GM19023 (cell line): ENCODE measurements around the gene PRKAG3.

ENCODE experiments used
- ATAC-seq: cut with Tn5 transposase; IDR thresholded peaks from one replicate; pipeline ENCODE4 v1.9.1; 2021; ENCODE audit warnings: mild to moderate bottlenecking, moderate library complexity; ENCODE audit not compliant: unreplicated experiment

The PRKAG3 gene

DNA sequence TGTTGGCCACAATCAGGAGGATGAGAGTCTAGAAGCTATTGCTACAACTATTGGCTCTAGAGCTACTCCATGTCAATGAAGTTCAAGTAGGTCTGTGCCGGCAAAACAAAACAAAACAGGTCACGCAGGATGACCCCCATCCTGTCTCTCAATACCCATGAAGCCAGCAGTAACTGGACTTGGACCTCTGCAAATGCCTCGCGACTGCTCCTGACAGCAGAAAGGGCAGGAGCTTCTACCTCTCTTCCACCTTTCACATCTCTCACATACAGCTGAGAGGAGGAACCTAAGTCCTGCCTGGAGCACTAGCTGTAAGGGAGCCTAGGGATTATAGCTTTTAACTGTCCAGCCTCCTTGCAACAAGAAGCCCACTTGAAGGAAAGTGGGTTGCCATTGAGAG is 16.0 kb downstream of the PRKAG3 start:
- ATAC-seq = no peak

DNA sequence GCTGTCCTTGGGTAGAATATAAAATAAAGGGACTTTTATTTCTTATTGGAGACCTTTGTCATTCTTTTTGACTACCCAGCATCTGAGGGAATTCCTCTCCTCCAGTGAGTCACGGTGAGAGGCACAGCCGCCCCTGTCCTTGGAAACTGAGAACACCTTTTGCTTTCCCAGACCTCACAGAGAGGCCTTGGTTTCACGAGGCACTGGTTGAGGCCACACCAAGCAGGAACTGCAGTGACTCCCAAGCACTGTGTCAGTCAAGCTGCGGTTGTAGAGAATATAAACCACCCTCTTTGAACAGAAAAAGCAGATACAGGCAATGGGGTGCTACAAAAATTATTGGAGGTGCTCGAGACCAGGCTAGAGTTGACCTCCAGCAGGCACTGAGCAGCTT is 16.4 kb downstream of the PRKAG3 start:
- ATAC-seq = no peak

DNA sequence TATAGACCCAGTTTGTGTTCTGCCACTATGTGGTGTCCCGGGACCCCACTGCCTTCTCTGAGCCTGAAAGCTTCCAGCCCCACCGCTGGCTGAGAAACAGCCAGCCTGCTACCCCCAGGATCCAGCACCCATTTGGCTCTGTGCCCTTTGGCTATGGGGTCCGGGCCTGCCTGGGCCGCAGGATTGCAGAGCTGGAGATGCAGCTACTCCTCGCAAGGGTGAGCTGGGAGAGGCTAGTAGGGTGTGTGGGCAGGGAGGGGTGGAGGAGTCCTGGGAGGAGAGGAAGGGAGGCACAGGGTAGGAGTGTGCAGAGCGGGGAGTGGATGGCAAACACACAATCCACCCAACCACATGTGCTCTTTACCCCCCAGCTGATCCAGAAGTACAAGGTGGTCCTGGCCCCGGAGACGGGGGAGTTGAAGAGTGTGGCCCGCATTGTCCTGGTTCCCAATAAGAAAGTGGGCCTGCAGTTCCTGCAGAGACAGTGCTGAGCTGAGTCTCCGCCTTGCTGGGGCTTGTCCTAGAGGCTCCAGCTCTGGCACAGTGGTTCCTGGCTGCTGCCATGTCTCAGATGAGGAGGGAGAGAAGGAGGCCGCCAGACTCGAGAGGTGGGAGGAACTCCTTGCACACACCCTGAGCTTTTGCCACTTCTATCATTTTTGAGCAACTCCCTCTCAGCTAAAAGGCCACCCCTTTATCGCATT is 16.9 kb downstream of the PRKAG3 start:
- ATAC-seq = no peak

DNA sequence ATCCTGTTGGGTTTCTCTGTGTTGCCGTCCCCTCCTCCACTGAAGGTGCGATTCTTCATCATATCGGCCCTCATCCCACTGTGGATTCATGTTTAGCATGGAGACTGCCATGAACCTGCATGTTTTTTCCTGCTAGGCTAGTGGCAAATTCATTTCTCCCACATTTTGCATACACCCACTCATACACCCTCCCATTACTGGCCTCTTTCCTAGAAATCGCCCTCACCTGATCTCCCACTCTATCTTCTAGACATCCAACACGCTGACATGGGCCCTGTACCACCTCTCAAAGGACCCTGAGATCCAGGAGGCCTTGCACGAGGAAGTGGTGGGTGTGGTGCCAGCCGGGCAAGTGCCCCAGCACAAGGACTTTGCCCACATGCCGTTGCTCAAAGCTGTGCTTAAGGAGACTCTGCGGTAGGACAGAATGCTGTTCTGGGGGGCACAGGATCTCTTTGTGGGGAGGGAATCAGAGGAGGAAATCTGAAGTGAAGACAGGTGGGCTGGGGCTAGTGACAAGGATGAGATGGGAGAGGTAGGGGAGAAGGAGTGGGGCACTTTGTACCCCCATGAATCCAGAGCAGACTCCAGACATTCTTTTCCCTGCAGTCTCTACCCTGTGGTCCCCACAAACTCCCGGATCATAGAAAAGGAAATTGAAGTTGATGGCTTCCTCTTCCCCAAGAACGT is 17.7 kb downstream of the PRKAG3 start:
- no peak for ATAC-seq

DNA sequence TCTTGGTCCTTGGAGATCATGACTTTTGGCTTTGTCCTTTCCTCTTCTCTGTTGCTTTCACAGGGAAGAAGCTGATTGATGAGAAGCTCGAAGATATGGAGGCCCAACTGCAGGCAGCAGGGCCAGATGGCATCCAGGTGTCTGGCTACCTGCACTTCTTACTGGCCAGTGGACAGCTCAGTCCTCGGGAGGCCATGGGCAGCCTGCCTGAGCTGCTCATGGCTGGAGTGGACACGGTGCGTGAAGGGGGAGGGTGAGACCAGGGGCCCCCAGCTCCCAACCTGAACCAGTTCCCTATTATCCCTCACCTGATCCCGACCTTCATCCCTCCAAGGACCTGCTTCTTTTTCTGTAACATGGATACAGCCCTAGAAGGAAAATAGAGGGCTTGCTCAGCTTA is 18.7 kb downstream of the PRKAG3 start:
- ATAC-seq = no peak

DNA sequence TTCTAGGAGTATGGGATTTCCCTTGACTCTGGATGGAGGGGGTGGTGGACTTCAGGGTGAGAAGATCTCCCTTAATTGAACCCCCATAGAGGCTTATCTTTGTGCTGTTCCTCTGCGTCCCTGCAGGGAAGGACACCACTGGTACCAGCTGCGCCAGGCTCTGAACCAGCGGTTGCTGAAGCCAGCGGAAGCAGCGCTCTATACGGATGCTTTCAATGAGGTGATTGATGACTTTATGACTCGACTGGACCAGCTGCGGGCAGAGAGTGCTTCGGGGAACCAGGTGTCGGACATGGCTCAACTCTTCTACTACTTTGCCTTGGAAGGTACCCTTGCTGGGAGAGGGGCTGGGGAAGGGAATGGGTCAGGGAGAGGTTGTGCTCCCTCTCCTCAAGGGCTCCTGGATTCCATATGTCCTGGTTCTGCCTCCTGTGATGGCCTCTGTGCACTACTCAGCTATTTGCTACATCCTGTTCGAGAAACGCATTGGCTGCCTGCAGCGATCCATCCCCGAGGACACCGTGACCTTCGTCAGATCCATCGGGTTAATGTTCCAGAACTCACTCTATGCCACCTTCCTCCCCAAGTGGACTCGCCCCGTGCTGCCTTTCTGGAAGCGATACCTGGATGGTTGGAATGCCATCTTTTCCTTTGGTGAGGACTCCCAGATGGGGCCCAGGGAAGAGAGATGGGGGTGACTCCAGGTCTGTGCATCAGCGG is 19.3 kb downstream of the PRKAG3 start:
- ATAC-seq = no peak

DNA sequence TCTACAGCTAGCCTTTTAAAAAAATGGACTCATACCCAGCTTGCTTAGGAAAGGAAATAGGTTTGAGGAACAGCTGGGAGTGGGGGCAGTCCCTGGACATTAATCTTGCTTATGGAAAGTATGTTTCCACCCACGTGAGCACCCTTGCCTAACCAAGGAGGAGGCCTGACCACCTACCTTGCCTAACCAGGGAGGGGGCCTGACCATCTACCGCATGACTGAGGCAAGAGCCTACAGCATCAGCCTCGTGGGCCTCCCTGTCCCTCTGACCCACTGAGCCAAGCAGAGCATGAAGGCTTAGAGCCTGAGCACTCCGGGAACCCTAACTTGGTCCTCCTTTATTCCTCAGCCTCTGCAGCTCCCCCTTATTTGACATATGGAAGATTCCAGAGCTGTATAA is 20.2 kb downstream of the PRKAG3 start:
- ATAC-seq = no peak

DNA sequence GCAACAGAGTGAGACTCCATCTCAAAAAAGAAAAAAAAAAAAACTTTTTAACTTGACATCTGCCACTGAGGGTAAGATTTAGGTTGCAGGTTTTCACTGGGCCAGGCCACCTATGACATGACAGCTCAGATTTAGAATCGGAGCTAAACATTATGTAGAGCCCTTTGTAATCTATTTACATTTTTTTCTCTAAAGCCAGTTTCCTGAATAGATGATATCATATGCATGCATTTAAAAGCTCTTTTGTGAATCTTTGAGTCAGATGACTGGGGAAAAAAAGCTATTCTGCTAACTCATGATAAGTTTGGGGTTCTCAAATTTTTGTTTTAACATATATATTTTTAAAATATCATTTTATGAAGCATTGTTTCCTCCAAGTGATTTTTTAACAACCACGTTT is 21.3 kb downstream of the PRKAG3 start:
- no peak for ATAC-seq

DNA sequence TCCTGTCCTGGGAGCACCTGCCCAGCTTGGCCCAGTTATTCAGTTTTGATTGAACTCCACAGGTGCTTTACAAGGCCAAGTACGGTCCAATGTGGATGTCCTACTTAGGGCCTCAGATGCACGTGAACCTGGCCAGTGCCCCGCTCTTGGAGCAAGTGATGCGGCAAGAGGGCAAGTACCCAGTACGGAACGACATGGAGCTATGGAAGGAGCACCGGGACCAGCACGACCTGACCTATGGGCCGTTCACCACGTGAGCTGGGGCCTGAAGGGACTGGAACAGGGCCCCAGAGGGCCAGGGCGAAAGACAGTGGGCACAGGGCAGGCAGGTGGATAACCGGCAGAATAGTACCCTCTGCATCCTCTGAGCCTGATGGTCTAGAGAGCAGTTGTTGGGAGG is 22.1 kb downstream of the PRKAG3 start:
- ATAC-seq = no peak

DNA sequence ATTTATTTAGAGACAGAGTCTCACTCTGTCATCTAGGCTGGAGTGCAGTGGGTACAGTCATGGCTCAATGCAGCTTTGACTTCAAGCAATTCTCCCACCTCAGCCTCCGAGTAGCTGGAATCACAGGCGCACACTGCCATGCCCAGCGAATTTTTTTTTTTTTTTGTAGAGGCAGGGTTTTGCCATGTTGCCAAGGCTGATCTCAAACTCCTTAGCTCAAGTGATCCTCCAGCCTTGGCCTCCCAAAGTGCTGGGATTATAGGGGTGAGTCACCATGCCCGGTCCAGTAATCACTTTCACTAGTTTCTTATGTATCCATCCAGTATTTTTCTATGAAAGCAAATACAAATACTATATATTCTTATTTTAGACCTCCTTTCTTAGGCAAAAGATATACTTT is 24.0 kb downstream of the PRKAG3 start:
- no peak for ATAC-seq

DNA sequence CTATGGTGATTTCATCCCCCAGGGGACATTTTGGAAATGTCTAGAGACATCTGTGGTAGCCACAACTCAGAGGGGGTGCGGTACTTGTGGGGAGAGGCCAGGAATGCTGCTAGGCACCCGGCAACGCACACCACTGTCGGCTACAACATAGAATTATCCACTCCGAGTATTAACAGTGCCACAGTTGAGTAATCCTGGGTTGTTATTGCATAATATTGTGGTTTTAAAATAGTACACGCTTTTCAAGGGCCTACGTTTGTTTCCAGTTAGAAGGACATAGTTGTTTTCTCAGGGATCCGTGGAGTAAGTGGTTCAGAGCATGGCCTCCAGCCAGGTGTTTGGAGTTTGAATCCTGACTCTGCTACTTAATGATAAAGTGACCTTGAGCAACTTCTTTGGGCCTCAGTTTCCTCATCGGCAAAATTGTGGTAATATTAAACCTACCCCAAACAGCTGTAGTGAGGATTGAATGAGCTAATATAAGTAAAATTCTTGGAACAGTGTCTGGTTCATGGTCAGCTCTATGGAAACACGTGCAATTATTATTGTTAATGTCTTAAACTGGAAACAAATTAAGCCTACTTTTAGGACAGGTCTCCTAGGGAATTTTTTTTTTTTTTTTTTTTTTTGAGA is 25.1 kb downstream of the PRKAG3 start:
- no peak for ATAC-seq

DNA sequence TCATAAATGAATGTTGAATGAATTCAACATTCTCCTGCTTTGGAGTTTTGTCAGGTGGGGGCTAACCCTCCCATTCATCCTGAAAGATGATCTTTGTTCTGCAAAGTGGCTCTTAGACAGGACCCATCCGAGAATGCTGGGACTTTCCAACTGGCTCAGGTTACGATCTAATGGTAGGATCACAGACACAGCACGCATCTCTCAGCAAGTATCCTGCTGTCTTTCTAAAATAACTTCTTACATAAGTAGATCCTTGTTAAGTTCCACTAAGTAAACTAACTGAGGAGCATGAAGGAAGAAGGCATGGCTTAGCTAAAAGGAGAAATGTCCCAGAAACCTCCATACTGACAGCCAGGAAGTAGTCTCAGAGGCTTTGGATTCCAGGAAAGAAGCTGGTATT is 26.0 kb downstream of the PRKAG3 start:
- ATAC-seq = no peak

DNA sequence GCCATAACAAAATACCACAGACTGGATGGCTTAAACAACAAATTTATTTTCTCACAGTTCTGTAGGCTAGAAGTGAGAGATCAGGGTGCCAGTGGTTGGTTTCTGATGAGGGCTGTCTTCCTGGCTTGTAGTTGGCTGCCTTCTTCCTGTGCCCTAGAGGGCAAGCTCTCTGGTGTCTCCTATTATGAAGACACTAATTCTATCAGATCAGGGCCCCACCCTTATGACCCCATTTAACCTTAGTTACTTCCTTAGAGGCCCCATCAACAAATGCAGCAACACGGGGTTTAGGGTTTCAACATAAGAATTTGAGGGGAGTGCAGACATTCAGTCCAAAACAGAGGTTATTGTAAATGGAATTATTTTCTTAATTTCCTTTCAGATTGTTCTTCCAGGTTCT is 26.8 kb downstream of the PRKAG3 start:
- ATAC-seq = no peak

DNA sequence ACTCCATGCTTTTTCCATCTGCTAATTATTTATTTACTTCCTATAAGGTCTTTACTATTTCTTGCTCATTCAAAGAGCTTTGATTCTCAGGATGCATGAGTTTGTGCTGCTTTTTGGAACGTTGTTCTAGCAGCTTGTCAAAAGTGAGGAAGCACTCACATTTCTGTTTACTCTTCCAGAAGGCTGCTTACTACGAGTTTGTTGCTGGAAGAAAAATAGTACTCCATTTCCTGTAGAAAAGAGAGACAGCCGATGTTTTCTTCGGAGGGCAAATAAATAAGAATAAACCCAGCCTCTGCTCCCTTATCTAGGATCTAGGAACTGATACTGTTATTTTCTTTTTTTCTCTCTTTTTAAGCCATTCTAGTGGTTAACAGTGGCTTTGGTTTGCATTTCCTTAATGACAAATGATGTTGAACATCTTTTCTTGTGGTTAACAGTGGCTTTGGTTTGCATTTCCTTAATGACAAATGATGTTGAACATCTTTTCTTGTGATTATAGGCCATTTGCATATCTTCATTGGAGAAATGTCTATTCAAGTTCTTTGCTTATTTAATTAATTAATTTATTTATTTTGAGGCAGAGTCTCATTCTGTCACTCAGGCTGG is 29.1 kb downstream of the PRKAG3 start:
- no peak for ATAC-seq

DNA sequence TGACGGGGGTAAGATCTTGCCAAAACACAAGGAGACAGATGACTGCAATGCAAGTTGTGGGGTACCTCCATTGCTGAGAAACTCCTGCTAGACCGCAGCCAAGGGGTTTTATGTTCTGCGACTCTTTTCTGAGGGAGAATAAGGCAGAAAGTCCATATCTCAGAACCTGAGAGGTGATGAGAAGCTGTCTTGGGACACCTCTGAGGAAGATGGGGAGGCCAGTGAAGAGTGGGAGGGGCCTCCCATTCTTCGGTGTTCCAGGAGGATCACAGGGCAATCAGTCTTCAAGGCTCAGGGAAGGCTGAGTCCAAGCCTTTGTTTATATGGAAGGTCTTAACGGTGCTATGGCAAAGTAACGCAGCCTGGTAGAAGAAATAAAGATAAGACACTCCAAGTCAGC is 31.6 kb downstream of the PRKAG3 start:
- no peak for ATAC-seq

DNA sequence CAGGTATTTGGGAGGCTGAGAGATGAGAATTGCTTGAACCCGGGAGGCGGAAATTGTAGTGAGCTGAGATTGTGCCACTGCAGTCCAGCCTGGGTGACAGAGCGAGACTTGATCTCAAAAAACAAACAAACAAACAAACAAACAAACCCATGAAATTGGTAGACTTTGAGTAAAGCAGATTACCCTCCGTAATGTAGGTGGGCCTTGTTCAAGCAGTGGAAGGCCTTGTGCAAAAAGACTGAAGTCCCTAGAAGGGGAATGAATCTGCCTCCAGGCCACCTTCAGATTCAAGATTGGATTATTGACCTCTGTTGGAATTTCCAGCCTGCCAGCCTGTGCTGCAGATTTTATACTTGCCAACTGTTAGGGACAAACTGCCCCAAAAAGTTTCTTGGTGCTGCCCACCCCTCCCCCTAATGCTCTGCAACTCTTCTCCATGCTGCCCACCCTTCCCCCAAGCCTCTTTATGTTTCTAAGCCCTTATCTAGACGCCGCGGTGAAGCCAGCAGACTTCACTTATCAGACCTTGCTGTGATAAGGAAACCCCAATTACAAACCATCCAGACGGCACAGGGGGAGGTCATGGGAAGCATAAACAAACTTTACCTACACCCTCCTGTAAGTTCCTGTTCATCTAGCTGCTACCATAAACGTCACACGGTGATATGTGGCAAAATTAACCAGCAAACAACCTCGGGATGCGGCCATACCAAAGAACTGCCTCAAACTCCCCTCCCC is 32.7 kb downstream of the PRKAG3 start:
- no peak for ATAC-seq

DNA sequence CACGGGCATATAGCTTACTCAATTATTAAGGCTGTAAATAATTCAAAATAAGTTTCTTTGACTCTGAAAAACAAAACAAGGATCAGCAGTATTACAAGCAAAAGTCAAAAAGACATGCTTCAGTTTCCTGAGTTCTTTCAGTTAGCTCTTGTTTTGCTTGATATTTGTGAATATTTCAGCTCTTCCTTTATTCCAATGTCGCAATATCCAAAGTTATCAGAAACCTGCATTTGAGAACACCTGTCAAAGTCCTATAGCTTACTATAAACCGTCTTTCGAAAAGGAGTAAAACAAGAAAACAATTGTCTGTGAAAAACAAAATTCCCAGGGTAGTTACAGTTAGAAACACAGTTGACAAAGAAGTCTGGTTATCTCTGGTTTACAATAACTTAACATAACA is 34.9 kb downstream of the PRKAG3 start:
- ATAC-seq = no peak

DNA sequence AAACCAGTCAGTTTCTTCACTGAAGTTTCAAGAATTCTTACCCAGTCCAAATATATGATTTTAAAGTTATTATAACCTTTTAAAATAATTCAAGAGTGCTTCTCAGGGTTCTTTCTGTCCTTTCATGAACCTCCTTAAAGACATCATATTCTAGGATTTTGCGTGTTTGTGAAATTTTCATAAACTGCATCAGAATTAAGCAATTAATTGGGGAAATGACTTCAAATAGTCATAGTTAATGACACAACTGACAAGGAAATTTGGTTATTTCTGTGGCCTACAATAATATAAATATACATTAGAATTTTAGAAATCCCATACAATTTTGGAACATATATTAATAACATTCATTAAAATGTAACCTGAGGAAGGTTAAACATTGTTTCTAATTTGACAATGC is 39.2 kb downstream of the PRKAG3 start:
- no peak for ATAC-seq

DNA sequence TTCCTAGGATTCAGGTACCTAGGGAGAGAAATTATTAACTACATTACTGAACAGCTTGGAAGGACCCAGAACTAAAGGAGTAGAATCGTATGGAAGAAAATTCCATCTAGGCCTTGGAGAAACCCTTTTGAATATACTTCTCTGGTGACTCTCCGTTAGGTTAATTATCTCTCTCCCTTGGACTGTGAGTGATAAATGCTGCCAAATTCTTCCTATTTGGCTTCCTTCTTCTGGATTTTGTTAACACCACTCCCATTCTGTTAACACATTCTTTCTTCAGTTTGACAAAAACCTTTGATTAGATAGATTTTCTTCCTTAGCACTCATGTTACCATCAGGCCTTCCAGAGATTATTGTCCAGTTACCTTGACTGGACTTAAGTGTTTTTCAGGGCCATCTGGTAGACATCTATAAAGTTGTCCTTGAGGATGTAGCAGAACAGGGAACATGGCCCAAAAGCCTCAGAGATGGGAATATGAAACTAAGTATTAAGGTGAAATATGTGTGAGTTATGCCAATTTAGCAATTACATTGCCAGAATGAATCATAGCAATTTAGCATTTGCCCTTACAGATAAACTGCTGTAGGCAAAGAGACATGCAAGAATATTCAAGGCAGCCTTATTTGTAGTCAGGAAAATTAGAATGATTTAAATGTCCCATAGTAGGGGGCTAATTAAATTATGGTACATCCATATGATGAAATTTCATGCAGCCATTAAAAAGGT is 42.9 kb downstream of the PRKAG3 start:
- ATAC-seq = no peak

DNA sequence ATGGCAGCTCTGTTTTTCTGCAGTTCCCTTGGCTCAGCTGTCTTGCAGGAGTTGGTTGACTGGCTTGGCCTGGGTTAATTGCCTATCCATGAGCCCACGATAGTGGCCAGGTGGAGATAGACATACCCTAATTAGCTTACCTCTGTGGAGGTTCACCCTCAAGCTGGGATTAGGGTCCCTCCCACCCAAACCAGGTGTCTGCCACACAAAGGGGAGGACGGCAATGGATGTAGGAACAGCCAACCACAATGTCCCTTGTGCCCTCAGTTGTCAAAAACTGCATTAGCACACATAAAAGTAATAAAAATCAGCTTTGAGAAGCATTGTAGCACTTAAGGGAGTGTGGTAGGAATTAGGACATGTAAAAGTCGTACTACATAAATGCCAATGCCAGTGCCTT is 45.5 kb downstream of the PRKAG3 start:
- ATAC-seq = no peak
